ENCODE measurements around the gene CECR2.

- TF ChIP-seq, protein P1, sequence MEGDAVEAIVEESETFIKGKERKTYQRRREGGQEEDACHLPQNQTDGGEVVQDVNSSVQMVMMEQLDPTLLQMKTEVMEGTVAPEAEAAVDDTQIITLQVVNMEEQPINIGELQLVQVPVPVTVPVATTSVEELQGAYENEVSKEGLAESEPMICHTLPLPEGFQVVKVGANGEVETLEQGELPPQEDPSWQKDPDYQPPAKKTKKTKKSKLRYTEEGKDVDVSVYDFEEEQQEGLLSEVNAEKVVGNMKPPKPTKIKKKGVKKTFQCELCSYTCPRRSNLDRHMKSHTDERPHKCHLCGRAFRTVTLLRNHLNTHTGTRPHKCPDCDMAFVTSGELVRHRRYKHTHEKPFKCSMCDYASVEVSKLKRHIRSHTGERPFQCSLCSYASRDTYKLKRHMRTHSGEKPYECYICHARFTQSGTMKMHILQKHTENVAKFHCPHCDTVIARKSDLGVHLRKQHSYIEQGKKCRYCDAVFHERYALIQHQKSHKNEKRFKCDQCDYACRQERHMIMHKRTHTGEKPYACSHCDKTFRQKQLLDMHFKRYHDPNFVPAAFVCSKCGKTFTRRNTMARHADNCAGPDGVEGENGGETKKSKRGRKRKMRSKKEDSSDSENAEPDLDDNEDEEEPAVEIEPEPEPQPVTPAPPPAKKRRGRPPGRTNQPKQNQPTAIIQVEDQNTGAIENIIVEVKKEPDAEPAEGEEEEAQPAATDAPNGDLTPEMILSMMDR (IDR thresholded peaks at IDR 0.05; ENCODE audit: borderline replicate concordance, extremely low read depth, low read length, poor library complexity, severe bottlenecking), result no peak
- TF ChIP-seq EZH2 (IDR thresholded peaks at IDR 0.05; ENCODE audit: borderline replicate concordance, low read depth, low read length, severe bottlenecking), result no peak
These were observed 936 bp downstream of the CECR2 start for GRCh38 chr22:17370026-17370765.
